C4-2B (cell line): ENCODE results near the gene HYAL3.
A peak's percentile ranks its signal among the peaks of the same experiment; 100 is the strongest.

Source experiments
- H3K27ac ChIP-seq: fragments of 450-650 bp; 2 replicates; pipeline ENCODE4 v1.5.1; 2017
- CTCF ChIP-seq: fragments of 450-650 bp; conservative IDR thresholded peaks from 2 replicates; pipeline ENCODE4 v1.5.1; 2017; ENCODE audit warnings: mild to moderate bottlenecking
- ZFX ChIP-seq: fragments of 450-650 bp; IDR thresholded peaks from 2 replicates; pipeline ENCODE4 v1.6.1; 2017

The HYAL3 gene

DNA sequence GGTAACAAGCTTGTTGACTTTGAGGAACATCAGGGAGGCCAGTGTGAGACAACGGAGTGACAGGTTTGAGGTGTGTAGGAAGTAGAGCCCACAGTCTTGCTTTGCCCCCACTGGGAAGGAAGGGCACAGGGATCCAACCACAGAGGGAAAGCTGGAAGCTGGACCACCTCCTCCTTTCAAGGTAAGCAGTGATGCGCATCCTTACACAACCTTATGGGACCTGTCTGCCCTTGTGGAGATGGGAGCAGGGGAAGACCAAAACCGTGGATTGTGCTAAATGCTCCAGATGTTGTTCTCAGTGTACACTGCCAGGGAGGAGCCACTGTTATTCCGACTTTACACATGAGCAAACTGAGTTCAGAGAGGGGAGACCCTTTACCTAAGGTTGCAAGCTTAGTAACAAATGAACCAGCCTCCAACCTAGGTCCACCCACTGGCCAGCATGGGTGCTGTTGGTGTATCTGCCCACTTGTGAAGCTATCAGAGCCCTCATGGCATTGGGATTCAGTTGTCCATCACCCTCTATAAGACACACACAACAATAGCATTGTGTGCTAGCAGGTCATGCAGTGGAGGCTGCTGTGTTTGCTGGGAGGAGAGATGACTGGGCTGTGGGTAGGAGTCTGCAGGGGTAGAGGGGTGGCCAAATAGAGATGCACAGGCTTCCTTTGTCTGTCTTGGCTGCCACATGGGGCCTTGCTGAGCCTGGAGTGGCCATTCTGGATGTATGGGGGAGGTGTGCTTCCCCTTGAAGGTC, 20.9 kb downstream of the HYAL3 start:
- no peak for TF ChIP-seq ZFX
- no peak for TF ChIP-seq CTCF
- H3K27ac ChIP-seq, result no peak overlapping the region

DNA sequence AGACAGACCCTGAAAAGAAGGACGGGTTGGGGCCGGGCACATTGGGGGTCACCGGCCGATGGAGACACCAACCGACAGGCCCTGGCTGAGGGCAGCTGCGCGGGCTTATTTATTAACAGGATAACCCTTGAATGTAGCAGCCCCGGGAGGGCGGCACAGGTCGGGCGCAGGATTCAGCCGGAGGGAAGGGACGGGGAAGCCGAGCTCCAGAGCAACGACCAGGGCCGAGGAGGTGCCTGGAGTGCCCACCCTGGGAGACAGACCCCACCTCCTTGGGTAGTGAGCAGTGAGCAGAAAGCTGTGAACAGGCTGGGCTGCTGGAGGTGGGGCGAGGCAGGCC, 22.5 kb downstream of the HYAL3 start:
- TF ChIP-seq ZFX (no peak), CTCF (no peak)
- H3K27ac ChIP-seq, result no peak overlapping the region

DNA sequence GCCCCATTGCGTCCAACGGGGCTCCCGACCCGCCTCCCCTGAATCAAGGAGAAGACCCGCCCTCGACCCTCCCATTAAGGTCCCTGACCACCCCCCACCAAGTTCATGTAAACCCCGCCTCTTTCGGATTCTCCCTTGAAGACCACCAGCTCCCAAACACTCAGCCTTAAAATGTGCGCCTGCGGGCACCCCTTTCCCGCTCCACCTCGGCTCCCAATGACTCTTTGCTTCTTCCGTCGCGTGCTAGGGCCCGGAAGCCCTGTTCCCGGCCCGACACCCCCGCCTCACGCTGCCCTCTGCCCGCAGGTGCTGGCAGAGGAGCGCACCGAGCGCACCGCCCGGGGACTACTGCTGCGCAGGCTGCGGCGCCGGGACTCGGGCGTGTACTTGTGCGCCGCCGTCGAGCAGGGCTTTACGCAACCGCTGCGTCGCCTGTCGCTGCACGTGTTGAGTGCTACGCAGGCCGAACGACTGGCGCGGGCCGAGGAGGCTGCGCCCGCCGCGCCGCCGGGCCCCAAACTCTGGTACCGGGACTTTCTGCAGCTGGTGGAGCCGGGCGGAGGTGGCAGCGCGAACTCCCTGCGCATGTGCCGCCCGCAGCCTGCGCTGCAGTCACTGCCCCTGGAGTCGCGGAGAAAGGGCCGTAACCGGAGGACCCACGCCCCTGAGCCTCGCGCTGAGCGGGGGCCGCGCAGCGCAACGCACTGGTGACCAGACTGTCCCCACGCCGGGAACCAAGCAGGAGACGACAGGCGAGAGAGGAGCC, 23.0 kb downstream of the HYAL3 start:
- no peak for TF ChIP-seq CTCF
- TF ChIP-seq ZFX, result no peak
- H3K27ac ChIP-seq, result no peak overlapping the region

DNA sequence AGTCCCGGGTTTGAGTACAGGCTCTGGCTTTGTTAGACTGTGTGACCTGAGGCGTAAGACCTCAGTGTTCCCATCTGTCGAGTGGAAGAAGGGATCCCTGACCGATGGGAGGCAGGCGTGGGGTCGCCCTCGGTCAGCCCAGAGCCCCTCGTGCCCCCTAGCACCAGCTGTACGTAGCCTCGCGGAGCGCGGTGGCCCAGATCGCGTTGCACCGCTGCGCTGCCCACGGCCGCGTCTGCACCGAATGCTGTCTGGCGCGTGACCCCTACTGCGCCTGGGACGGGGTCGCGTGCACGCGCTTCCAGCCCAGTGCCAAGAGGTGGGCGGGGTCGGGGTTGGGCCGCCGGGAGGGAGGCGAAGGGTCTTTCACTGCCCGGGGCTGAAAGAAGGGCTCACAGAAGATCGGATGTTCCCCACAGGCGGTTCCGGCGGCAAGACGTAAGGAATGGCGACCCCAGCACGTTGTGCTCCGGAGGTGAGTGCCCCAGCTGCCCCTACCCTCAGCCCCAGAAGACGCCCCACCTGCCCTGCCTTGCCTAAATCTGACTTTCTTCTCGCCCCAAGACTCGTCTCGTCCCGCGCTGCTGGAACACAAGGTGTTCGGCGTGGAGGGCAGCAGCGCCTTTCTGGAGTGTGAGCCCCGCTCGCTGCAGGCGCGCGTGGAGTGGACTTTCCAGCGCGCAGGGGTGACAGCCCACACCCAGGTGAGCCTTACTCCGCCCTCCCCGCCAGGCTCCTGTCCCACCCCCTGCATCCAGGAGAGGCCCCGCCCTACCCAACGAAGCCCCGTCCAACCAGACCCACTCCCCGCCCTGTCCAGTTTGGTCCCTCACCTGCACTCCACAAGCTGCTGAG, 23.8 kb downstream of the HYAL3 start:
- TF ChIP-seq ZFX (no peak), CTCF (no peak)
- no peak overlapping the region for H3K27ac ChIP-seq

GRCh38 chr3:50274371-50275104, 24.7 kb downstream of the HYAL3 start:
- H3K27ac ChIP-seq, result no peak overlapping the region
- TF ChIP-seq ZFX, result no peak
- peak; percentile 83 for TF ChIP-seq CTCF

DNA sequence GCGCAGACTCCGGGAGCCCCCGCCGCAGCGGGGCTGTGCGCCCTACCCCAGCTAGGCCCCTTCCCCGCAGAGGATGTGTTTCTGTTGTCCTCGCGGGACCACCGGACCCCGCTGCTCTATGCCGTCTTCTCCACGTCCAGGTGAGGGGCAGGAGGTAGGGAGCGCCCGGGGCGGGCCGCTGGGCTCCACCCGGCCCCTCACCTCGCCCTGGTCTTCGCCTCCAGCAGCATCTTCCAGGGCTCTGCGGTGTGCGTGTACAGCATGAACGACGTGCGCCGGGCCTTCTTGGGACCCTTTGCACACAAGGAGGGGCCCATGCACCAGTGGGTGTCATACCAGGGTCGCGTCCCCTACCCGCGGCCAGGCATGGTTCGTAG, 25.5 kb downstream of the HYAL3 start:
- no peak overlapping the region for H3K27ac ChIP-seq
- TF ChIP-seq ZFX, result no peak
- no peak for TF ChIP-seq CTCF
